SJSA1 (cell line): ENCODE results near the gene IQGAP2. TPM values are rescaled to one million over a fixed set of nuclear protein-coding genes. Genes with fewer than 3 reads are reported as not detected.

Experiments
- DNase-seq, 2 experiments: peaks; one replicate each; pipeline ENCODE4 v3.0.0-alpha.2; 2015 to 2020; ENCODE audit warnings: low spot score in 2 of 2, low read depth in 1 of 2
- H3K27ac ChIP-seq: fragments of 250-450 bp; sonication (Bioruptor Pico); 2 replicates; pipeline ENCODE4 v1.5.1; 2020; ENCODE audit warnings: mild to moderate bottlenecking, moderate library complexity
- H3K27me3 ChIP-seq: fragments of 250-450 bp; sonication (Bioruptor Pico); replicated peaks from 2 replicates; pipeline ENCODE4 v1.5.1; 2020; ENCODE audit warnings: mild to moderate bottlenecking, moderate library complexity
- H3K36me3 ChIP-seq: fragments of 250-450 bp; sonication (Bioruptor Pico); 2 replicates; pipeline ENCODE4 v1.5.1; 2020; ENCODE audit warnings: mild to moderate bottlenecking
- H3K4me1 ChIP-seq: fragments of 250-450 bp; sonication (Bioruptor Pico); replicated peaks from 2 replicates; pipeline ENCODE4 v1.6.1; 2021; ENCODE audit warnings: mild to moderate bottlenecking
- H3K4me3 ChIP-seq: fragments of 250-450 bp; sonication (Bioruptor Pico); 2 replicates; pipeline ENCODE4 v1.5.1; 2020; ENCODE audit warnings: mild to moderate bottlenecking
- H3K9me3 ChIP-seq: fragments of 250-450 bp; sonication (Bioruptor Pico); replicated peaks from 2 replicates; pipeline ENCODE4 v1.5.1; 2020; ENCODE audit warnings: mild to moderate bottlenecking
- total RNA-seq: library from RNA; depleted of rRNA; stranded (reverse); fragments of >200 nt; shearing (Covaris generic); gene quantifications from 2 replicates; pipeline ENCODE4 v1.2.3, GENCODE V29; 2014

IQGAP2 gene
- total RNA-seq, 1 experiment from 2014 or later: 0.37 TPM

DNA sequence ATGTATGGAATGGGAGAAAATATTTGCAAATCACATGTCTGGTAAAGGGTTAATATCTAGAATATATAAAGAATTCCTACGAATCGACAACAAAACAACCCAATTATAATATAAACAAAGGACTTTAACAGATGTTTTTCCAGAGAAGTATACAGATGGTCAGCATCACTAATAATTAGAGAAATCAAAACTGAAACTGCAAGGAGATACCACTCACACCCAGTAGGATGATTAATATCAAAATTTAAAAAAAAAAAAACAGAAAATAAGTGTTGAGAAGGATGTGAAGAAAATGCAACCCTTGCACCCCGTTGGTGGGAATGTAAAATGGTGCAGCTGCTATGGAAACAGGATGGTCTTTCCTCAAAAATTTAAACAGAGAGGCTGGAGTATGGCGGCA, 278.2 kb downstream of the IQGAP2 start:
- Histone ChIP-seq H3K27ac (no peak overlapping the region), H3K9me3 (no peaks in the 10 kb centered on the region), H3K36me3 (no peaks in the 10 kb centered on the region), H3K4me1 (peaks cover 5% of the 10 kb centered on the region), H3K4me3 (no peak overlapping the region), H3K27me3 (no peaks in the 10 kb centered on the region)
- no peak for DNase-seq

DNA sequence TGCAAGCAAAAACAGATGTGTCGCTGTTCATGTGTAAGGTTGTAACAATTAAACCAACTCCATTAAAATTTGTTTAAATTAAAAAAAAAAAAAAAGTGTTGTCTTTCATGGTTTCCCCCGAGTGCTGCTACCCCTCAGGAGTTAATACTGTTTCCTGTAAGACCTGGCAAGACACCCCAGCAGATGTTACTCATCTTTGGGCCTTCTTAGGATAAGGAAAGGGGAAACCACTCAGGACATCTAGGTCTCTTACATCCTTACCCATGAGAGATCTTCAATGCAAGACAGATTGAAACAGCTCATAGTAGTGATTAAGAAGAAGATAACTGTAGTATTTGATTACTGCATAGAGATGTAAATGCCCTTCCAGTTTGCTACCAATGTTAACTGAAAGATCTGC, 279.3 kb downstream of the IQGAP2 start:
- Histone ChIP-seq H3K27ac (no peak overlapping the region), H3K36me3 (no peaks in the 10 kb centered on the region), H3K4me3 (no peak overlapping the region), H3K9me3 (no peaks in the 10 kb centered on the region), H3K27me3 (no peaks in the 10 kb centered on the region), H3K4me1 (peaks cover 5% of the 10 kb centered on the region)
- no peak for DNase-seq

DNA sequence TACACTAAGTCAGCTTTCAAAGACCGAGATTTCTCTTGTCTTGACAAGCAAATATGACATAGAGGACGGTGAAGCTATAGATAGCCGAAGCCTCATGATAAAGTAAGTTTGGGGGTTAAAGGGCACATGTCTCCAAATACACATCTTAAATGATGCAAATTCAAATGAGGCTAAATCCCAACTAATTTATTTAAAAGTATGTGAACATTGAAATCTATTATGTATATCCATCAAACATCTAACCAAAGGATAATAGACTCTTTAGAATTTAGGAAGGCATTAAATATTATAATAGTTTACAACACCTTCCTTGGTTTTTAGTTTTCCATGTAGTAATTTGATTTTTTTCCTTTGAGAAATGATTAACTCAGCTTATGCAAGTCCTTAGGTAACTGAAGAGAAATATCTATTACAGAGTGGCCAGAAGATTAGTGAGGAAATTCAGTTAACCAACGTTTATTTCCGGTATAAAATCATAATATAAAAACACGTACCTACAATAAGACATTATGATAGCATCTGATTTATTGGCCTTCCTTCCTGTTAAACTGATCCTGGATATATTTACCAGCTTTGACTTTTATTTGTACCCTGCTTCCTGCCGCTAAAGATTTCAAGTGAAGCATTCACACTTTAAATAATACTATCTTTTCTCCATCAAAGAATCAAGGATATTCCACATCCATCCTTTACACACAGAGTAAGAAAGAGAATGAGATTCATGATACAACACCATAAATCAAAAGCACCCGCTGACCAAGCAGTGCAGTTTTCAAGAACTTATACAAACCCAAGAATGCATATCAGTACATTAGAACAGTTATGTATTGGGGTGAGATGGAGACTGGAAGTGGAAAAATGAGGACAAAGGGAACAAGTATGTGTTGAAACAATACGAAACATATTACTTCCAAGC, 281.0 kb downstream of the IQGAP2 start:
- Histone ChIP-seq H3K9me3 (no peaks in the 10 kb centered on the region), H3K36me3 (no peaks in the 10 kb centered on the region), H3K27me3 (no peaks in the 10 kb centered on the region), H3K4me3 (no peak overlapping the region), H3K4me1 (peaks cover 18% of the 10 kb centered on the region), H3K27ac (no peak overlapping the region)
- no peak for DNase-seq

DNA sequence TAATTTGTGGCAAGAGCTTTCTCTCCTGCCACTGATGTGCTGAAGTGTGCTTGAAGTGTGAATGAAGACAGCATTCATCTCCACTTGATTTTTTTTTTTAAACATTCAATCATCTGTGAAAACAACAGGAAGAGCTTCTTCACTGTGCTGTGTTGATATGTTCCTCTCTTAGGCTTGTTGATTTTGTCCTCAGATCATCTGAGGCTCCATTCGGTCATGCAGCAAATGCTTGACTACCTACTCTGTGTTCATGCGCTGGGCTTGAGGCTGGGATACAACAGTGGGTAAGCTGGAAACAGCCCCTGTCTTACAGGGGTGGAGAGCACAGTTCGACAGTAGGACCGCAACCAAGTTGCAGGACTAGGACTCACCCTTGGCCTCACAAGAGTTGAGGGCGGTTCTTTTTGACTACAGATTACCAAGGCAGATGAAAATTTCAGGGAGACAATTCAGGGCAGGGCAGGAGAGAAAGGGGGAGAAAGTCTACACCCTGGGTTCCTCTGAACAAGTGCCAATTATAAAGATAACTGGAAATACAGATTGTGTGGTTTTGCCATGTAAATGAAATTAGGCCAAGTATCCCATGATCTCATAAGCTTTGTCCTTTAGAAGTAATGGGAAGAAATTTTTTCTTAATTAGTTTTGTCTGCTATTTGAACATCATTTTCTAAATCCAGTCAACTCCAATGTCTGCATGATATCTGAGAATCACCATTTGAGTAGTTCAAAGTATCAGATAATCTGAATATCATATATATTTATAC, 281.9 kb downstream of the IQGAP2 start:
- Histone ChIP-seq H3K27me3 (no peaks in the 10 kb centered on the region), H3K4me3 (no peak overlapping the region), H3K27ac (no peak overlapping the region), H3K36me3 (no peaks in the 10 kb centered on the region), H3K4me1 (peaks cover 27% of the 10 kb centered on the region), H3K9me3 (no peaks in the 10 kb centered on the region)
- no peak for DNase-seq

DNA sequence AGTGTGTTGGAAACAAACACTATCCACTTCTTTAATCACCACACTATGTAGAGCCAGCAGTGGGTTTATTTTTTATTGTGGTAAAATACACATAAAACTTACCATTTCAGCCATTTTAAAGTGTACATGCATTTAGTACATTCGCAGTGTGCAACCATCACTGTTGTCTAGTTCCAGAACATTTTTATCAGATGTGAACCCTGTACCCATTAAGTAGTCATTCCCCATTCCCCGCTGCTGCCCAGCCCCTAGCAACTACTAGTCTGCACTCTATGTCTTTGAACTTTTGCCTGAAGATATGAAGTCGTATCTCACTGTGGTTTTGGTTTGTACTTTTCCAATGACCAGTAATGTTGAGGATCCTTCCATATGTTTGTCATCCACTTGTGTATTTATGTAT, 282.6 kb downstream of the IQGAP2 start:
- H3K4me3 ChIP-seq: no peak overlapping the region
- no peaks in the 10 kb centered on the region for H3K27me3 ChIP-seq
- no peaks in the 10 kb centered on the region for H3K36me3 ChIP-seq
- peak in 1 of 2 experiments; percentile 5 for DNase-seq
- no peak overlapping the region for H3K27ac ChIP-seq
- H3K9me3 ChIP-seq: no peaks in the 10 kb centered on the region
- H3K4me1 ChIP-seq: peaks cover 34% of the 10 kb centered on the region

DNA sequence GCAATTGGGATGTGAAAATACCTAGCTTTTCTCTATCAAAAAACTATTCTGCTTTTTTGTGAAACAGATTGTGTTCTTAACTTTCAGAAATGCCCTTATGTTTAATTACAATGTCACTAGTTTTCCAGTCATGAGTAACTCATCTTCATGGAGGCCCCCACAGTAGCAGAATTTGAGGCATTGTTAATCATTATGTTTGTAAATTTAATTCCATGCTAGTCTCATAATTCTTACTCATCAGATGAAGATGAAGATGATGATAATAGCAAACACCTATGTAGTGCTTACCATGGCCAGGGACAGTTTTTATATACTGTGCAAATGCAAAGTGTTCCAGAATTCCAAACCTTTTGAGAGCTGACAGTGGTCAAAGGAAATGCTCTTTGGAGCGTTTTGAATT, 285.1 kb downstream of the IQGAP2 start:
- Histone ChIP-seq H3K27me3 (no peaks in the 10 kb centered on the region), H3K4me3 (no peak overlapping the region), H3K36me3 (no peaks in the 10 kb centered on the region), H3K9me3 (no peaks in the 10 kb centered on the region), H3K27ac (peak overlapping the region; percentile 88), H3K4me1 (peaks cover 59% of the 10 kb centered on the region)
- DNase-seq: peak in 1 of 2 experiments; percentile 8

DNA sequence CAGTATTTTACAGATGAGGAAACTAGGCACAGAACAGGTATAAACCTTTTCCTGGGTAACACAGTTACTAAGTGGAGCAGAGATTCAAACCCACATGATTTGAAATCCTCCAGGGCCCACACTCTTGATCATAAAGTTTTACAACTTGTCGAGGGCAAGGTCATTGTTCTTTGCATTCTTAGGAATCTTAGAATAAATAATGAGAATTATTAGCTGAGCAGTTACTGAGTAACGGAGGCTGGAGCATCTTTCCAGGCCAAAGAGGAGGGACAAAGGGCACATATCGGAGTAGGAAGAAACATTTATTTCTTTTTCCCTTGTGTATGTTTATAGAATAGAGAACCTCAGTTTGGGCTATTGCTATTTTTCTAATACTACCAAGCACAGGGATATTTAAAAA, 285.8 kb downstream of the IQGAP2 start:
- DNase-seq: peak in 1 of 2 experiments; percentile 82
- no peak overlapping the region for H3K4me3 ChIP-seq
- no peaks in the 10 kb centered on the region for H3K9me3 ChIP-seq
- no peaks in the 10 kb centered on the region for H3K27me3 ChIP-seq
- H3K4me1 ChIP-seq: peaks cover 61% of the 10 kb centered on the region
- H3K36me3 ChIP-seq: no peaks in the 10 kb centered on the region
- H3K27ac ChIP-seq: peak overlapping the region; percentile 88

DNA sequence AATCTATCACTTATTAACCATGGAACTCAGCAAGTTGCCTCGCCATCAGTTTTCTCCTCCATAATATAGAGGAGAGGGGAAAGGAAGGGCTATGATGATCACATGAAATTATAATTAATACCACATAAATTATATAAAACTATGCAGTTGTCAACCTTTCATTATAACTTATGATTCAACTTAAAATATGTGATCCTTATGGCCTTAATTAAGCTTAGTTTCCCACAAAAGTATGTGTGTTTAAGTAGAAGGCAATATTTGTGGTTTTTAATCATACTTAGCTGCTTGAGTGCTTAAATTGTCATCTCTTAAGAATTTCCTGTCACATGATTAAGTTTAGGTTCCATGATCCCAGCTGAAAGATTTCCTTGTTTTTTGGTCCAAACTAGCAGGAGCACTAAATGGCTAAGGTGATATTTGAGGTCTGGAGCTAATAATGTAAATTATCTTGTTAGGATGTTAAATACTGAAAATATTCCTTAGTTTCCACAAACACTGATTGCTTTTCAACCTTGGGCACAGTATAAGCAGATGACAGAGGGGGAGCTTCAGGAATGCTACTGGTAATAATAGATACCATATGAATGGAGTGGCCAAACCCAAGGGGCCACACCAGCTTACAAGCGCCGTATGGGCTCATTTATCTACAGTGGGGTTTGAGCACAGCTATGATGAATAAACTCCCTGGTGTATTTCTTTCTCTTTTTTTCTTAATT, 286.4 kb downstream of the IQGAP2 start:
- H3K27me3 ChIP-seq: no peaks in the 10 kb centered on the region
- H3K9me3 ChIP-seq: no peaks in the 10 kb centered on the region
- peak overlapping the region; percentile 88 for H3K27ac ChIP-seq
- no peak overlapping the region for H3K4me3 ChIP-seq
- H3K36me3 ChIP-seq: no peaks in the 10 kb centered on the region
- H3K4me1 ChIP-seq: peaks cover 61% of the 10 kb centered on the region
- DNase-seq: peak; percentile 63 to 91

DNA sequence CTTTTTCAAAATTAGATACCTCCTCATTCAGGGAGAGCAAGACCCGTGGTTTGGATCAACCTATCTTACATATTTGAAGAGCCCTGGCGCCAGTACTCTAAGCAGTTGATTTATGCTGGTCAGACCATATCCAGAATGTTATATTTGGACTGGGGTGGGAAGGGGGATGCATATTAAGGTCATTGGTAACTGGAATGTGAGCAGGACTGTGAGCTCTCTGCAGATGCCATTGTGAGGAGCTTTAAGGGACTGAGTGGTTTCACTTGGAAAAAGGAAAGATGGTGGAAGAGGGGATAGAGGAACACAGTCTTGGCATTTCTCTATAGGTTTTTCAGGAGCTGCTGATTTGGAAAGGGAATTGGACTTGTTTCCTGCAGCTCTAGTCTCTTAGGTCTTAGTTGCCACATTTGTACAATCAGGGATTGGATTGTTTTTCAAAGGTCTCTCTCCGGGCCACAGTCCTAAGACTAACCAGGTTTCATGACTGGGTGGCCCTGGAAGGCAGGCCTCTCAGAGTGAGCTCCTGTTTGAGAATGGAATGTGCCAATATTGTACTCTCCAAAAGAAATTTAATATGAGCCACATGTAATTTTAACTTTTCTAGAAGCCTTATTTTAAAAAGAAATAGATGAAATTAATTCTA, 287.1 kb downstream of the IQGAP2 start:
- Histone ChIP-seq H3K4me3 (no peak overlapping the region), H3K4me1 (peaks cover 61% of the 10 kb centered on the region), H3K36me3 (no peaks in the 10 kb centered on the region), H3K27ac (peak overlapping the region; percentile 88), H3K27me3 (no peaks in the 10 kb centered on the region), H3K9me3 (no peaks in the 10 kb centered on the region)
- DNase-seq: peak in 1 of 2 experiments; percentile 53

DNA sequence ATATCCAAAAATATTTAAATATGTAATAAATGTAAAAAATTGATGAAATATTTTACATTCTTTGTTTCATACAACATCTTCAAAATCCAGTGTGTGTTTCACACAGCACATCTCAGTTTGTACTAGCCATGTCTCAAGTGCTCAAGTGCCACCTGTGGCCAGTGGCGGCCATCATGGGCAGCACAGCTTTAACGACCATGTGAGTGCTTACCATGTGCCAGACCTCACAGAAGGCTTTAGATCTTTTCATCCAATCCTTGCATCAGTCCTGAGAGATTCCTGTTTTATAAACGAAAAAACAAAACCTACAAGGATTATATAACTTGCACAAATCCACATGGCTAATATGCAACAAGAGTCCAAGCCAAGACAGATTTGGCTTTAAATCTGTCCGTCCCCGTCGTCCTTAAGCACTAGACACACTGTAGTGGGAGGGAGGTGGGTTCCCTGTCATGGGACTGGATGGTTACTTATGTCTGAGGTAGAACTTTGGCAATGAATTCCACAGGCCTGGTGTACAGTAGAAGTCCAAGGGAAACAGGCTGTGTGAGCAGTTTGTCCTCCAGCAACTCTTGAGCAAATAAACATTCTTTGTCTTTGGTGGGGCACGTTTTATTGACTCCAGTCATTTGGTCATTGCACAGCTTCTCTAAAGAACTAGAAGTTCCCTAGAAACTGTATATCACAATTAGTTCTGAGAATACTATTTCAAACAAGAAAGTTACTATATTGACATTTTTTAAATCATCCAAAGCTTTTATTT, 287.8 kb downstream of the IQGAP2 start:
- H3K9me3 ChIP-seq: no peaks in the 10 kb centered on the region
- peak overlapping the region; percentile 88 for H3K27ac ChIP-seq
- no peaks in the 10 kb centered on the region for H3K36me3 ChIP-seq
- no peak overlapping the region for H3K4me3 ChIP-seq
- no peaks in the 10 kb centered on the region for H3K27me3 ChIP-seq
- DNase-seq: peak; percentile 80 to 96
- peaks cover 57% of the 10 kb centered on the region for H3K4me1 ChIP-seq

DNA sequence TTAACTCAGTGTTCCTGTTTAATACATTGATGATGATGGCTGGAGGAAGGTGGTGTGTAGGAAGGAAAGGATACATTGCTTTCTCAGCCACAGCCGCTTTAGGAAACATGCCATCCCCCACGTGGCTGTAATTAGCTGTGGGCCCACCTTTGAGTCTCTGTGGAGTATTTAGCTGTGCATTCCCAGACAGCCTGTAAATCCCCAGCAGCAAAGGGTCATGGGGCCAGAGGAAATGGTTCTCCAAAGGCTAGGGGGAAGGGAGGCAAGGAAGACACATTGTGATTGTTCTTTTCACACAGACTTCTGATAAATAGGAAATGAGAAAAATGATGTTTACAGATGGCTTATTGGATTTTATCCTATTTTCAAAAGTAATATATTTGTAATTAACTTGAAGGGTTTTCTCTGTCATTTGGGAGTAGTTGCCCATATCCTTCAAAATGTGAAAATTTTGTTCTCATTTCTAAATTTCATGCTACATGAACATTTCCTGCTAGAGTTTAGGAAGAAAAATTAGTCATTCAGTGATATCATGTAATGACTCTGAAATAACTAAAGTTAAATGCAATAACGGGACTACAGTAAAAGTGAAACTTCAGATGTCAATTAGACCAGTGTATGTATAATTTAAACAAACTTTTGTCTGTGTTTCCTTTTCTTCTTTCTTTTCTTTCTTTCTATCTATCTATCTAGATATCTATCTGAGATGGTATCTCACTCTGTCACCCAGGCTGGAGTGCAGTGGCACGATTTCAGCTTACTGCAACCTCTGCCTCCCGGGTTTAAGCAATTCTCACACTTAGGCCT, 288.6 kb downstream of the IQGAP2 start:
- H3K4me3 ChIP-seq: no peak overlapping the region
- peak; percentile 66 to 90 for DNase-seq
- H3K4me1 ChIP-seq: peaks cover 56% of the 10 kb centered on the region
- H3K27me3 ChIP-seq: no peaks in the 10 kb centered on the region
- no peaks in the 10 kb centered on the region for H3K36me3 ChIP-seq
- H3K9me3 ChIP-seq: no peaks in the 10 kb centered on the region
- peak overlapping the region; percentile 88 for H3K27ac ChIP-seq

DNA sequence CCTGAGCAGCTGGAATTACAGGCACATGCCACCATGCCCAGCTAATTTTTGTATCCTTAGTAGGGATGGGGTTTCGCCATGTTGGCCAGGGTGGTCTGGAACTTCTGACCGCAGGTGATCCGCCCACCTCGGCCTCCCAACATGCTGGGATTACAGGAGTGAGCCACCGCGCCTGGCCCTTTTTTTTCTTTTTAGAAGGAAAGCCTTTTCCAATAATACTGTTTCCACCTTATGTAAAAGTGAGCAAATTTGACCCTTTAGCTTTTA, 289.1 kb downstream of the IQGAP2 start:
- no peaks in the 10 kb centered on the region for H3K27me3 ChIP-seq
- H3K9me3 ChIP-seq: no peaks in the 10 kb centered on the region
- peaks cover 56% of the 10 kb centered on the region for H3K4me1 ChIP-seq
- no peak overlapping the region for H3K4me3 ChIP-seq
- no peaks in the 10 kb centered on the region for H3K36me3 ChIP-seq
- DNase-seq: no peak
- H3K27ac ChIP-seq: peak overlapping the region; percentile 88
